ENCODE results near the gene TMEM156. TPM values are rescaled to one million over a fixed set of nuclear protein-coding genes. Genes with fewer than 3 reads are reported as not detected.

TMEM156 gene
- total and polyA plus RNA-seq, 4 donors, result 0.58 to 0.70 (median 0.64) TPM

DNA sequence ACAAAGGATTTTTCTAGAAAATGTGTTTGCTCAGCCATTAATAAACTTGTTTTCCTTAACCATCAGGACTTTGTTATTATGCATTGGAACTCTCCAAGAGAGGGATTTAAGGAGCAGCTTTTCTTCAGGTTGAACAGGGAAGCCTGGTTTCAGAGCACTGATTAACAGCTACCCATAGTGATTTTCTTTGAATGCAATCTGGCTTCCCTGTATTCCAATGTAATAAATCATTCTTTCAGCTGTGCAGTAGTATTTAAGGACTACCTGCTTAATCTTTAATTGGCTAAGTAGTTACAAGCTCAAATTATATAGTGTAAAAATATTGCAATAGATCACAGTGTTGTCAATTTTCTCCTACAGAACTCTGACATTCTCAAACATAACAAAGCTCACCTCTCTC lies 77.5 kb downstream of the TMEM156 start:
- H3K36me3 ChIP-seq (ENCODE audit: control insufficient read depth in 4 of 4, insufficient read depth in 3 of 4, low read depth in 1 of 4, low read length in 3 of 4), result no peaks in the 10 kb centered on the region
- TF ChIP-seq CTCF (IDR thresholded peaks at IDR 0.05; ENCODE audit: low read depth, low read length, missing input control) (no peak), JUND (IDR thresholded peaks at IDR 0.05) (no peak), YY1 (IDR thresholded peaks at IDR 0.05) (no peak), ATF3 (IDR thresholded peaks at IDR 0.05) (no peak), NR2F2 (IDR thresholded peaks at IDR 0.05) (no peak), EGR1 (IDR thresholded peaks at IDR 0.05; ENCODE audit: low read depth in 2 of 2) (no peak), FOXA2 (IDR thresholded peaks at IDR 0.05) (no peak), RXRA (IDR thresholded peaks at IDR 0.05) (no peak), RAD21 (IDR thresholded peaks at IDR 0.05) (no peak), HNF4A (conservative IDR thresholded peaks at IDR 0.05) (no peak), GABPA (IDR thresholded peaks at IDR 0.05 in 1 of 2, conservative IDR thresholded peaks at IDR 0.05 in 1 of 2) (no peak), REST (IDR thresholded peaks at IDR 0.05) (no peak), HNF4G (IDR thresholded peaks at IDR 0.05) (no peak), FOXA1 (IDR thresholded peaks at IDR 0.05) (no peak)
- TF ChIP-seq, protein P1, sequence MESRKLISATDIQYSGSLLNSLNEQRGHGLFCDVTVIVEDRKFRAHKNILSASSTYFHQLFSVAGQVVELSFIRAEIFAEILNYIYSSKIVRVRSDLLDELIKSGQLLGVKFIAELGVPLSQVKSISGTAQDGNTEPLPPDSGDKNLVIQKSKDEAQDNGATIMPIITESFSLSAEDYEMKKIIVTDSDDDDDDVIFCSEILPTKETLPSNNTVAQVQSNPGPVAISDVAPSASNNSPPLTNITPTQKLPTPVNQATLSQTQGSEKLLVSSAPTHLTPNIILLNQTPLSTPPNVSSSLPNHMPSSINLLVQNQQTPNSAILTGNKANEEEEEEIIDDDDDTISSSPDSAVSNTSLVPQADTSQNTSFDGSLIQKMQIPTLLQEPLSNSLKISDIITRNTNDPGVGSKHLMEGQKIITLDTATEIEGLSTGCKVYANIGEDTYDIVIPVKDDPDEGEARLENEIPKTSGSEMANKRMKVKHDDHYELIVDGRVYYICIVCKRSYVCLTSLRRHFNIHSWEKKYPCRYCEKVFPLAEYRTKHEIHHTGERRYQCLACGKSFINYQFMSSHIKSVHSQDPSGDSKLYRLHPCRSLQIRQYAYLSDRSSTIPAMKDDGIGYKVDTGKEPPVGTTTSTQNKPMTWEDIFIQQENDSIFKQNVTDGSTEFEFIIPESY (IDR thresholded peaks at IDR 0.05), result no peak
- TF ChIP-seq, protein P2, sequence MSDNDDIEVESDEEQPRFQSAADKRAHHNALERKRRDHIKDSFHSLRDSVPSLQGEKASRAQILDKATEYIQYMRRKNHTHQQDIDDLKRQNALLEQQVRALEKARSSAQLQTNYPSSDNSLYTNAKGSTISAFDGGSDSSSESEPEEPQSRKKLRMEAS (IDR thresholded peaks at IDR 0.05), result no peak
- H3K4me3 ChIP-seq (ENCODE audit: low read depth in 1 of 3, low read length in 3 of 3), result no peak overlapping the region
- H3K27me3 ChIP-seq (ENCODE audit: control insufficient read depth in 4 of 4, insufficient read depth in 4 of 4, low read length in 3 of 4), result no peaks in the 10 kb centered on the region
- H3K9me3 ChIP-seq (ENCODE audit: control insufficient read depth in 4 of 4, low read length in 3 of 4), result no peaks in the 10 kb centered on the region
- H3K27ac ChIP-seq (ENCODE audit: low read depth in 1 of 2, low read length in 2 of 2), result no peak overlapping the region
- peaks cover 0 to 19% (median 11%) of the 10 kb centered on the region in 4 donors for H3K4me1 ChIP-seq (ENCODE audit: control insufficient read depth in 4 of 4, insufficient read depth in 4 of 4, low read length in 3 of 4)
- H3K9ac ChIP-seq (ENCODE audit: low read depth in 1 of 2, low read length in 2 of 2), result no peak overlapping the region
- DNase-seq (ENCODE audit: low spot score), result no peak

DNA sequence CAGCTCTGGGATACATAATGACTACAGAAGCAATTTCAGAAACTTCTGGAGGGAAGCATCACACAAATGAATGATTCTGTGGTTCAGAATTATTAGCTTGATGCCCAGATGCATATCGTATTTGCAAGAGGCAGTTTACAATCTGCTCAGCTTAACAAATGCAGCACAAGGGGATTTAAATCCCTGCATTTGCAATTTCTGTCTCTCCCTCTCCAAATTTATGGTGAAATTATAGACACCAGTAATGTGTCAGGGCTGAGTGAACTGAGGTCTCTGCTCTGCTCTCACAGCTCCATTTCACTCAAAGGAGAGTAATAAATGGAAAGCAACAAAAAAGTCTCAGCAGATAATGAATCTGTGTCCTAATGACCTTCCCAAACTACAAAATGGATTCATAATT lies 80.2 kb downstream of the TMEM156 start:
- Histone ChIP-seq H3K27me3 (ENCODE audit: control insufficient read depth in 4 of 4, insufficient read depth in 4 of 4, low read length in 3 of 4) (no peaks in the 10 kb centered on the region), H3K36me3 (ENCODE audit: control insufficient read depth in 4 of 4, insufficient read depth in 3 of 4, low read depth in 1 of 4, low read length in 3 of 4) (no peaks in the 10 kb centered on the region), H3K9me3 (ENCODE audit: control insufficient read depth in 4 of 4, low read length in 3 of 4) (no peaks in the 10 kb centered on the region), H3K4me3 (ENCODE audit: low read depth in 1 of 3, low read length in 3 of 3) (no peak overlapping the region), H3K27ac (ENCODE audit: low read depth in 1 of 2, low read length in 2 of 2) (peak overlapping the region in 1 of 2 donors; percentile 1), H3K9ac (ENCODE audit: low read depth in 1 of 2, low read length in 2 of 2) (no peak overlapping the region), H3K4me1 (ENCODE audit: control insufficient read depth in 4 of 4, insufficient read depth in 4 of 4, low read length in 3 of 4) (peaks cover 4 to 35% (median 26%) of the 10 kb centered on the region in 4 donors)
- DNase-seq (ENCODE audit: low spot score), result no peak
- 56% methylated on average over 1 of the region's 1 CpG for WGBS
- TF ChIP-seq REST (IDR thresholded peaks at IDR 0.05) (no peak), CTCF (IDR thresholded peaks at IDR 0.05; ENCODE audit: low read depth, low read length, missing input control) (no peak), HNF4A (conservative IDR thresholded peaks at IDR 0.05) (no peak), GABPA (IDR thresholded peaks at IDR 0.05 in 1 of 2, conservative IDR thresholded peaks at IDR 0.05 in 1 of 2) (no peak)
- TF ChIP-seq, protein P1 (IDR thresholded peaks at IDR 0.05), result no peak
